IMR-90 (cell line): ENCODE measurements around the gene CXCL12. TPM values are rescaled to one million over a fixed set of nuclear protein-coding genes. Genes with fewer than 3 reads are reported as not detected.

ENCODE experiments used
- ATAC-seq: fragments of 200-7000 bp; cut with Tn5 transposase; 2 replicates; pipeline ENCODE4 v1.9.1; 2020; ENCODE audit warnings: low read depth, mild to moderate bottlenecking, moderate library complexity
- BruUV-seq: library from RNA; stranded (reverse); fragments of 400-500 nt; replicated peaks from 2 replicates; lab custom pipeline; 2021; lab: Mats Ljungman, UMichigan
- CTCF ChIA-PET: fragments of 300-600 bp; formaldehyde crosslinking; extraction: SDS; loops from one replicate; lab custom pipeline; 2021; ENCODE audit warnings: antibody characterized with exemption; lab: Yijun Ruan, JAX
- POLR2A ChIA-PET: fragments of 300-600 bp; sonication (Branson Sonifier 250); formaldehyde crosslinking; loops from one replicate; lab custom pipeline; 2022; ENCODE audit warnings: antibody characterized with exemption; ENCODE audit not compliant: unreplicated experiment; lab: Charles Lee
- DNase-seq: peaks from one replicate; pipeline ENCODE4 v3.0.0; 2013
- H2AFZ ChIP-seq: replicated peaks from 2 replicates; pipeline ENCODE3; 2013; ENCODE audit warnings: low read length, mild to moderate bottlenecking; ENCODE audit not compliant: poor library complexity
- H2AK5ac ChIP-seq: 2 replicates; pipeline ENCODE4 v1.6.1; 2013; ENCODE audit warnings: low read depth, low read length, inconsistent platforms
- H2AK9ac ChIP-seq: replicated peaks from 2 replicates; pipeline ENCODE3; 2013; ENCODE audit warnings: mild to moderate bottlenecking, low read depth, low read length, moderate library complexity; ENCODE audit not compliant: poor library complexity
- H2BK120ac ChIP-seq: 2 replicates; pipeline ENCODE4 v1.6.1; 2013; ENCODE audit warnings: low read depth, low read length, inconsistent platforms
- H2BK15ac ChIP-seq: 3 replicates; pipeline ENCODE4 v1.6.1; 2013; ENCODE audit warnings: low read depth, low read length, inconsistent platforms
- H2BK20ac ChIP-seq: 2 replicates; pipeline ENCODE4 v1.6.1; 2013; ENCODE audit warnings: low read depth, mild to moderate bottlenecking, inconsistent platforms, low read length, moderate library complexity
- H2BK5ac ChIP-seq: 2 replicates; pipeline ENCODE4 v1.6.1; 2013; ENCODE audit warnings: mild to moderate bottlenecking, low read depth, low read length, inconsistent platforms; ENCODE audit not compliant: poor library complexity, severe bottlenecking
- H3K14ac ChIP-seq: replicated peaks from 2 replicates; pipeline ENCODE4 v1.6.1; 2013; ENCODE audit warnings: low read depth, low read length, inconsistent platforms
- H3K18ac ChIP-seq: 2 replicates; pipeline ENCODE4 v1.6.1; 2013; ENCODE audit warnings: low read depth, low read length, control low read depth
- H3K23ac ChIP-seq: 2 replicates; pipeline ENCODE4 v1.6.1; 2013; ENCODE audit warnings: low read depth, low read length, inconsistent platforms
- H3K27ac ChIP-seq: 2 replicates; pipeline ENCODE4 v1.5.1; 2013; ENCODE audit warnings: mild to moderate bottlenecking, control low read depth, low read length; ENCODE audit not compliant: insufficient read depth
- H3K27me3 ChIP-seq: 2 replicates; pipeline ENCODE4 v1.6.1; 2013; ENCODE audit warnings: low read length; ENCODE audit not compliant: control insufficient read depth, insufficient read depth
- H3K36me3 ChIP-seq: 2 replicates; pipeline ENCODE4 v1.6.1; 2013; ENCODE audit warnings: low read length, mixed read lengths; ENCODE audit not compliant: control insufficient read depth, insufficient read depth
- H3K4ac ChIP-seq: 2 replicates; pipeline ENCODE4 v1.6.1; 2013; ENCODE audit warnings: low read depth, low read length, inconsistent platforms
- H3K4me1 ChIP-seq: 2 replicates; pipeline ENCODE4 v1.6.1; 2013; ENCODE audit warnings: low read length, mixed read lengths; ENCODE audit not compliant: control insufficient read depth, insufficient read depth
- H3K4me2 ChIP-seq: 2 replicates; pipeline ENCODE4 v1.6.1; 2013; ENCODE audit warnings: low read depth, mild to moderate bottlenecking, control low read depth, low read length, moderate library complexity
- H3K4me3 ChIP-seq: 2 replicates; pipeline ENCODE4 v1.5.1; 2013; ENCODE audit warnings: low read depth, mild to moderate bottlenecking, control low read depth, low read length, moderate library complexity; ENCODE audit not compliant: insufficient read depth
- H3K56ac ChIP-seq: 2 replicates; pipeline ENCODE4 v1.6.1; 2013; ENCODE audit warnings: low read length, inconsistent platforms; ENCODE audit not compliant: insufficient read depth; ENCODE audit errors: extremely low read depth
- H3K79me1 ChIP-seq, 2 experiments: 2 replicates each; pipeline ENCODE4 v1.6.1; 2013; ENCODE audit warnings: low read length in 2 of 2, inconsistent platforms in 1 of 2, low read depth in 1 of 2
- H3K9ac ChIP-seq: 2 replicates; pipeline ENCODE4 v1.6.1; 2013; ENCODE audit warnings: low read depth, low read length, control low read depth
- H3K9me1 ChIP-seq: 2 replicates; pipeline ENCODE4 v1.6.1; 2013; ENCODE audit warnings: low read length, inconsistent platforms; ENCODE audit not compliant: insufficient read depth
- H3K9me3 ChIP-seq: 2 replicates; pipeline ENCODE4 v1.6.1; 2013; ENCODE audit warnings: low read length; ENCODE audit not compliant: control insufficient read depth, insufficient read depth
- H4K20me1 ChIP-seq: 2 replicates; pipeline ENCODE4 v1.6.1; 2013; ENCODE audit warnings: low read length, inconsistent platforms; ENCODE audit not compliant: insufficient read depth
- H4K5ac ChIP-seq: 2 replicates; pipeline ENCODE4 v1.6.1; 2013; ENCODE audit warnings: mild to moderate bottlenecking, low read depth, low read length, control low read depth
- H4K8ac ChIP-seq, 2 experiments: 2 replicates each; pipeline ENCODE4 v1.6.1; 2013; ENCODE audit warnings: low read depth in 2 of 2, low read length in 2 of 2, control low read depth in 1 of 2, inconsistent platforms in 1 of 2
- H4K91ac ChIP-seq: 2 replicates; pipeline ENCODE4 v1.6.1; 2013; ENCODE audit warnings: low read depth, low read length, inconsistent platforms; ENCODE audit not compliant: insufficient read depth
- WGBS, 2 experiments: methylation state at CpG; one replicate each; pipeline versions ENCODE4 v1.1.5 to v1.1.7; 2013; ENCODE audit warnings: missing lambda C conversion rate in 2 of 2; ENCODE audit not compliant: insufficient read length in 1 of 2; ENCODE audit errors: extremely low coverage in 2 of 2; 5-methylcytosine and 5-hydroxymethylcytosine counted together
- dilution Hi-C: fragments of 300-500 bp; cut with HindIII; formaldehyde crosslinking; loops from one replicate; pipeline ENCODE4 v1.14.3; 2018; ENCODE audit warnings: low sequenced_read_pairs; ENCODE audit not compliant: unreplicated experiment
- in situ Hi-C: fragments of 300-500 bp; cut with MboI; formaldehyde crosslinking; loops from 3 replicates; pipeline ENCODE4 v1.14.3; 2019; ENCODE audit warnings: low sequenced_read_pairs, inconsistent platforms, mixed read lengths
- intact Hi-C: fragments of 100-400 bp; cut with micrococcal nuclease; formaldehyde crosslinking; loops from 2 replicates; pipeline ENCODE4 v1.10.0; 2022
- polyA plus RNA-seq, 3 experiments: library from polyadenylated mRNA; depleted of rRNA; stranded (reverse); fragments of >200 nt; gene quantifications; 2 replicates each; pipeline ENCODE4 v1.2.3, GENCODE V29; 2012; ENCODE audit warnings: low replicate concordance in 1 of 3
- total RNA-seq: library from RNA; depleted of rRNA; stranded (reverse); fragments of >200 nt; gene quantifications from 2 replicates; pipeline ENCODE4 v1.2.3, GENCODE V29; 2012
- TF ChIP-seq, protein P1 (sequence below): fragments of 150-350 bp; IDR thresholded peaks from 2 replicates; pipeline ENCODE4 v1.6.1; 2016; ENCODE audit warnings: low read depth, mild to moderate bottlenecking, low read length, moderate library complexity, borderline replicate concordance

Gene CXCL12
- total and polyA plus RNA-seq, 2 of the 4 experiments (the other 2 are of a cell fraction), result 15.8 to 80.7 TPM

DNA sequence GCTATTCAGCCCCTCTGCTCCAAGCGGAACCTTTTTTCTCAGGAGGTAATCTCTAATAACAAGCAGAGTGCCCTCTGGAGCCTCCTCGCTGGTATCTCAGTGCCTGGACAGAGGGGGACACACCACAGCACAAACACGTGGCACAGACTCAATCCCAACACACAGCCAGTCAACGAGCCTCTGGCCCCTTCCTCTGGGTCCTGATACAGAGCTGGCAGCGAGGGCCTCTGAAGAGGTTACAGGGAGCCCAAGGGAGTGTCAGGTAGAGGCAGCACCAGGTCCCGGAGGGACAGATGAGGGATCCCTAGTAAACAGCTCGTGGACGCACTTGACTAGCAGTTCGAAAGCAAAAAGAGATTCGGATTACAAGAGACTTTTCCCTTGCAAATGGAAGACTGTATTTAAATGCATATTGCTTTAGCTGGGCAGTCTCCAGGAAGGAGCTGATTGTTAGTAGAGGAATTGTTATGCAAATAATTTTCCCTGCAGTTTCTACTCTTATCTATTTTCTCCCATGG lies 14.1 kb downstream of the CXCL12 start:
- Histone ChIP-seq H3K14ac (no peak overlapping the region), H2AK5ac (no peak overlapping the region), H3K9me1 (peaks cover 2% of the 10 kb centered on the region; the same call in 1 of the 2 replicates), H2BK15ac (no peak overlapping the region), H3K4me1 (peaks cover 2% of the 10 kb centered on the region; the same call in 1 of the 2 replicates), H2BK20ac (no peak overlapping the region), H4K20me1 (no peaks in the 10 kb centered on the region), H3K36me3 (peaks cover 10% of the 10 kb centered on the region; the same call in 1 of the 2 replicates), H3K9ac (no peak overlapping the region), H3K27ac (no peak overlapping the region), H3K23ac (no peak overlapping the region), H4K8ac (no peak overlapping the region), H3K27me3 (no peaks in the 10 kb centered on the region), H4K5ac (no peak overlapping the region), H2AK9ac (no peak overlapping the region), H3K18ac (no peak overlapping the region), H3K9me3 (no peaks in the 10 kb centered on the region), H3K4me2 (no peak overlapping the region), H3K4ac (no peak overlapping the region), H3K56ac (no peak overlapping the region), H3K4me3 (no peak overlapping the region), H2BK5ac (no peak overlapping the region), H2BK120ac (no peak overlapping the region), H3K79me1 (no peaks in the 10 kb centered on the region), H2AFZ (no peak overlapping the region), H4K91ac (no peak overlapping the region)
- in situ Hi-C loops, result no loop called here
- intact Hi-C loops, result no loop called here
- dilution Hi-C loops, result no loop called here
- BruUV-seq, result no TSS peak
- TF ChIP-seq, protein P1, sequence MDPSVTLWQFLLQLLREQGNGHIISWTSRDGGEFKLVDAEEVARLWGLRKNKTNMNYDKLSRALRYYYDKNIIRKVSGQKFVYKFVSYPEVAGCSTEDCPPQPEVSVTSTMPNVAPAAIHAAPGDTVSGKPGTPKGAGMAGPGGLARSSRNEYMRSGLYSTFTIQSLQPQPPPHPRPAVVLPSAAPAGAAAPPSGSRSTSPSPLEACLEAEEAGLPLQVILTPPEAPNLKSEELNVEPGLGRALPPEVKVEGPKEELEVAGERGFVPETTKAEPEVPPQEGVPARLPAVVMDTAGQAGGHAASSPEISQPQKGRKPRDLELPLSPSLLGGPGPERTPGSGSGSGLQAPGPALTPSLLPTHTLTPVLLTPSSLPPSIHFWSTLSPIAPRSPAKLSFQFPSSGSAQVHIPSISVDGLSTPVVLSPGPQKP, result no peak
- DNase-seq, result no peak
- no peak for ATAC-seq
- POLR2A ChIA-PET, result interaction anchor here (0.6 kb wide), 1 partner anchor 660 kb away, joined by 3 read pairs; no protein-coding TSS in a partner anchor
- 80% methylated on average over 4 of the region's 10 CpGs; no CpG with 5 or more reads in 1 of the 2 experiments for WGBS, 2 experiments
- CTCF ChIA-PET, result interaction anchor here (1.1 kb wide), 1 partner anchor 503 kb away, joined by 3 read pairs; no protein-coding TSS in a partner anchor
